M059J (cell line): ENCODE results near the gene GDF15. TPM values are rescaled to one million over a fixed set of nuclear protein-coding genes. Genes with fewer than 3 reads are reported as not detected.

Experiments
- DNase-seq: peaks from one replicate; pipeline ENCODE4 v3.0.0-alpha.2; 2012; ENCODE audit warnings: low read depth
- total RNA-seq: library from RNA; depleted of rRNA; stranded (reverse); fragments of >200 nt; shearing (Covaris generic); gene quantifications from 2 replicates; pipeline ENCODE4 v1.2.3, GENCODE V29; 2014

Gene GDF15
- total RNA-seq, 1 experiment from 2014 or later, result 3.3 TPM

DNA sequence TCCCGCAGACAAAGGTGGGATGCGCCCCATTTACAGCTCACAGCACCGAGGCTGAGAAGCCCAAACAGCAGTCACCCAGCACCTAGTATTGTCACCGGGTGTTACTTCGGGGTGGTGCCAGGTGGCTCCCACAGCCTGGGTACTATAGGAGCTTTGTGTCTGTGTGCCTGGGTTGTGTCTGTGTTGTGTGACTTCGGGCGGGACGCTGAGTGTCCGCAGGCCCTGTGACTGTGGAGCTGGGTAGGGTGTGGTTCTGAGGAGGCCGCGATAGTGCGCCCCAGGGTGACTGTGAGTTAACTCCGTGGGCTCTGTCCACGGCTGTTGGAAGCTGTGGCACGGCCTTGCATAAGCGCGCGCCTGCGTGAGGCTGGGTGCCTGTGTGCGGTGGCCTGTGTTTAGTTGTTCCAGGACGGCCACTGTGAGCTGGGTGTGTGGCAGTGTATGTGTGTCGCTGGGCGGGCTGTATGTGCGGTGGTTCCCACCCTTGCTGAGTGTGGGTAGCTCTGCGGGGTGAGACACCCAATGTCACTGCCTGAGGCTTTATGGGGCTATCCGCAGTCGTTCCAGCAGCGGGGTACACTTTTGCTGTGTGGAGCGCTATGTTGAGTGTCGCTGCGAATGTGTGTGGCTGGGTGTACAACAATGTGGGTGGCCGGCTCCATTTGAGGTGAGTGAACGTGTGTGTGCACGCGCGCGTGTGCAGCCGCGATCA, 32.7 kb downstream of the GDF15 start:
- no peak for DNase-seq

GRCh38 chr19:18419195-18419698, 33.3 kb downstream of the GDF15 start, which contains the start of gene SSBP4:
TSS of gene SSBP4 (plus strand) at chr19:18419398. CDS start at chr19:18419649, 251 bp downstream.
- peak; percentile 69 for DNase-seq

DNA sequence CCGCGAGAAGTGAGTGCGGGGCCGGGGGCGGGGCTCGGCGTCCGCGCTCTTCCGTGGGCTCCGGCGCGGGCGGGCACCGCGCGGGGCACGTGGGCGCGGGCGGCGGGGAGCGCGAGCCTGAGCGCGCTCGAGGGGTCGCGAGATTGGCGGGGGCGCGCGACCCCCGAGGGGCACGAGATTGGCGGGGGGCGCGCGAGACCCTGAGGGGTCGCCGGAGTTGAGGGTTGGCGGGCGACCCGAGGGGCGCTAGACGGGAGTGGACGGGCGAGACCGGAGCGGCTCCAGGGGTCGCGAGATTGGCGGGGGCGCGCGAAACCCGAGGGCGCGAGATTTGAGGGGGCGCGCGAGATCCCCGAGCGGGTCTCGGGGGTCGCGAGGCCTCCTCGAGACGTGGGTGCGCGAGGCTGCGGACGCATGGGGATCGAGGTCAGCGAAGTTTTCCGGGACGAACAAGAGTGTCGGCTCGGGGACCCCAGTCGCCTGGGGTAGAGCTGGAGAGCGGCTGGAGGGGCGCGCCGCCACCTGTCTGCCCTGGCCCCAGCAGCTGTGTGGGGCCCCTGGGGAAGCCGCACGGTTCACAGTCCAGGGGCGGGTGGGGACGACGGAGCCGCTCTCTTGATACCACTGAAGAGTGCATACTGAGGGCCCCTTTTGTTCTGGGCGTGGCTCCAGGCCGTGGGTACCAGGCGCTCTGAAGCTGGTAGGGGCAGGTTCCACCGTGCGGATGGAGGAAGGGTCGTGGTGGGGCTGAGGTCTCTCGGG, 33.9 kb downstream of the GDF15 start:
- DNase-seq, result no peak

- no peak for DNase-seq
Observed at GRCh38 chr19:18420930-18421329, 35.0 kb downstream of the GDF15 start.

DNA sequence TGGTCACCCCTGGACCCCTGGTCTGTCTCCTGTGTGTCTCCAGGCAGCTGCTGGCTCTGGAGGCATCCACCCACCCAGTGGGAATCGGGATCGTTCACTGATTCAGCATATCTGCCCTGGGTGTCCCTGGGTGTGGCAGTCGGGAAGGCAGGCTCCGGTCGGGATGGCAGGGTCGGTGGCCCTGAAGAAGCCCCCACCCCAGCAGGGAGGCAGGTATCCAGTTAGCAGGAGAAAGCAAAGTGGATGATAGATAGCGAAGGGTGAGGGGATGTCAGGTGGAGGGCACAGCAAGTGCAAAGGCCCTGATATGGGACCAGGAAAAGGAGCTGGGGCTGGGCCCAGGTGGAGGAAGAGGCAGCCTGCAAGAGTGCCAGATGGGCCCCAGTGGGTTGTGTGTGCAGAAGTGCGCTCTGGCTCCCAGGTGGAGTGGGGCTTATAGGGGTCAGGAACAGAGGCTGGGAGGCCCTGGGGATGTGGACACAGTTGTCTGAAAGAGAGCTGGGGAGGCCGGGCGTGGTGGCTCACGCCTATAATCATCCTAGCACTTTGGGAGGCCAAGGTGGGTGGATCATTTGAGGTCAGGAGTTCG, 35.5 kb downstream of the GDF15 start:
- DNase-seq, result no peak

DNA sequence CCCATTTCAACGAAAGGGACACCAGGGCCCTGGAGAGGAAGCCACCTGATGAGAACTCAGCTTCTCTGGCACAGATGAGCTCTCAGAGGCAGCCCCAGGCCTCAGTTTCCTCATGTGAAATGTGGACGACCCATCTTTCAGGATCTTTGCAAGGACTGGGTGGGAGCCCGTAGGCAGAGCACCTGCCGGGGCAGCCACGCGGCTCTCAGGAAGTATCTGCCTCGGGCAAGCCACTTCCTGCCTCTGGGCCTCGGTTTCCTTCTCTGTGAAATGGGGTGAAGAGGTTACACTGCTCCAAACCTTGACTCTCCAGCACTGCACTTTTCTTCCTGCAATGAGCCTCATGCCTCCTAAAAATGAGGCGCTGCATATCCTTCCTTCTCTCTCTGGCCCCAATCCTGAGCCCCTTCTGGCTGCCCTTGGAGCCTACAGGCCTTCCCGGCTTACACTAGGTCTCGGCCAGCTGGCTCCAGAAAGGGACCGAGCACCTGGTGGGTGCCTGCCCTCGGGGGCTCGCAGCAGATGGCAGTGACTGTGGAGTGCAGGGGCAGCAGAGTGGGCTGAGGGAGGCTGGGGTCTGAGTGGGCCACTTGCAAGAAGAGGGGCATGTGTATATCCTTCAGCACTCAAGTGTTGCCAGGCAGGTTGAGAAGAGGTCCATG, 36.7 kb downstream of the GDF15 start:
- no peak for DNase-seq

DNA sequence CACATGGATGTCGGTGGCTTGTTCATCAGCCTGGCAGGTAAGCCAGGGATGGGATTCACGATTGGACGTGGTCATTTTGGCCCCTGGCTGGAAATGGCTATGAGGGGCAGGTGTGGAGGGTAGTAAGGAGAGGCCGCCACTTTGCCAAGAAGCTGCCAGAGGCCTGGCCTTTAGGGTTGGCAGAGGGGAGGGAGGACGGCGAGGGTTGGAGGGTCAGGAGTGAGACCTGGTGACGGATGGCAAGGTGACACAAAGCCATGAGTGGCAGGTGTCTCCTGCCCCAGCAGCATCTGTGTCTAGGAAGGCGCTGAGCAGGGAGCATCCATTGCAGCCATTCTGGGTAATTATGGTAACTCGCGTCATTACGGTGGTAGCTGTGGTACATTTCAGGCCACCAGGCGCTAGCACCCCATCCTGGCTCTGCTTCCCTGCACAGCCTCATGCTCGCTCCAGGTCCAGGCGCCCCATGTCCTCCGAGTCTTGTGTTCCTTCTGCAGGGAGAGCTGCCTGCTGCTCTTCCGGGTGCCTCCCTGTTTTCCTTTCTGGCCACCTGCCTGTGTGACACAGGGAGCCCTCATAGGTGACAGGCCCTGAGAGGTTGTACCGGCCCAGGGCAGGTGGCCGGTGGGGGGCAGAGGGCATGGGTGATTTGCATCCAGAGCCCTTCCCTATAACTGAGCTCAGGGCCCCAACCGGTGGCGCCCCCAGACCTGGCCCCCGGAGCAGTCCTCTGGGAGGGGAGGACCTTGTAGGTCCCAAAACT, 37.5 kb downstream of the GDF15 start:
- DNase-seq, result no peak

DNA sequence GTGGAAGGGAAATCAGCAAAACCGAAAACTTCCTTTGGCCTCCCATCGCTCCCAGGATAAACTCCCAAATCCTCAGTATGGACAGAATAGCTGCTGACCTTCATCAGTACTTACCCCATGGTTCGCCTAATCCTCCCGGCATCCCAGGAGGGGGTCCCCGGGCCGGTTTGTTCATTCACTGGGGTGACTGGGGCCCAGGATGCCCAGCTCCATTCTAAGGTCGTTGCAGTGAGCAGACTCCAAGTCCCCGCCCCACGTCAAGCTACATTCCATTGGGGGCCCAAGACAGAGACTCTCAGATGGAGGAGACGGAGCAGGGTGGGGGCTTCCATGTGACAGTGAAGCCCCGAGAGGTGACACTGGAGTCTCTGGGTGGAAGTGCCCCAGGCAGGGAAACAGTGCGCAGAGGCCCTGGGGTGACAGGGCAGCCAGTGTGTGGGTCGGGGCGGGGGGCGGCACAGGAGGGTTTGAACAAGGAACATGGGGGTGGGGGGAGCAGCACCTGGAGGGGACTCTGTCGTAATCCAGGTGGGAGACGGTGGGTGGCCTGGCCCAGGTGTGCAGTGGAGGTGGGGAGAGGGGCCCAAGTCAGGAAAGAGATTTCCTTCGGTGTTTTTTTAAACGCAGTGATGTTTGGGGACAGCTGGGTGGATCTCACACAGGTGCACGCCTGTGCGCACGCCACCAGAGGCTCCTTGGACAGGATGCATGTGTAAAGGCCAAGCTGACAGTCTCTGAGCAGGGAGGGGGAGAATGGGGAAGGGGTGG, 38.3 kb downstream of the GDF15 start:
- DNase-seq, result no peak

- no peak for DNase-seq
Observed at GRCh38 chr19:18424890-18425514, 39.0 kb downstream of the GDF15 start.

DNA sequence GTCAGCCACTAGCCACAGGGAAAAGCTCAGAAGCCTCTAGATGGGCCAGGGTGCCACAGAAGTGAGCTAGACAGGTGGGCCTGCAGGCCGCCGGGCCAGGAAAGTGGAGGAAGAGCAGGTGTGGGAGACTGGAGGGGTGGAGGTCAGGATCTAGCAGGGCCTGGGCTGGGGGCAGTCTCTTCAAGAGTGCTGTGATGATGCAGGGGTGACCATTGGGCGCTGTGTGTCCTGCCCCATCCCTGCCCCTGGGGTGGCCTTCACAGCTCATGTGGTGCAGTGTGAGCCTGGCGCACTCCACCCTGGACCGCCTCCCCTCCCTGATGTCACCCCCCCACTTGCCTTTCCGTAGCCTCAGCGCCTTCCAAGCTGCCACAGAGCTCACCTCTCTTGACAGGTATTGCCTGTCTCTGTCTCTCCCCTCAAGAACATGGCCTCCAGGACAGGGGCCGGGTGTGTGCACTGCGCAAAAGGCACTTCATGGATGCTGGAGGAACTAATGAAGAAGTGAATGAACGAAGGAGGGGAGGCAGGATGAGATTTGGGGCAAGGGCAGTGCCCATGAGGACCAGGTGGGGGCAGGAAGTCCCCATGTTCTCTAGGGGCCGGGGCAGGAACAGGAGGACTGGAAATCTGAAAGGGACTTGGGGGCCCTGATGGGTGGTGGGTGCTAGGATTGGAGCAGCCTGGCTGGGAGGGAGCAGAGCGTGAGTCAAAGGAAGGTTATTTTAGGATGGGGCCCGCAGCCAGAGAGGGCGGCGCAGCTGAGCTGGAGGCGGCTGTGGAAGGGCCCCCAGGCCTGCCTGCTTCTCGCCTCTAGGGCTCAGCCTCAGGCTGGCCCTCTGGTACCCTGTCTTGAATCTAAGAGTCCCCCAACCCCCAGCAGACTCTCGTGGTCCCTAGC, 39.8 kb downstream of the GDF15 start:
- peak; percentile 43 for DNase-seq

- DNase-seq, result no peak
Observed at GRCh38 chr19:18426416-18426767, 40.4 kb downstream of the GDF15 start.

- DNase-seq, result no peak
Observed at GRCh38 chr19:18427080-18427742, 41.3 kb downstream of the GDF15 start.

DNA sequence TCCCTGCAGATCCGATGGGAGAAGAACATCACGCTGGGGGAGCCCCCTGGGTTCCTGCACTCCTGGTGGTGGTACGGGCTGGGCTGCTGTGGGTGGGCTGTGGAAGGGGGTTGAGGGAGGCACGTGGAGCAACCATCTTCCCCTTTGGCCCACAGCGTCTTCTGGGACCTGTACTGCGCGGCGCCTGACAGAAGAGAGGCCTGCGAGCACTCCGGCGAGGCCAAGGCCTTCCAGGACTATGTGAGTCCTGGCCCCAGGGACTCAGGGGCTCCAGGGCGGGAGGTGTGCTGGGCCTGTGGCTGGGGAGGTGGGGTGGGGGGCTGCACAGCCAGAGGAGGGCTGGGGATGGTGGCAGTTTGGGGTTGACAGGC, 41.8 kb downstream of the GDF15 start:
- DNase-seq, result no peak

GRCh38 chr19:18428173-18428786, 42.3 kb downstream of the GDF15 start:
- no peak for DNase-seq

GRCh38 chr19:18428787-18429674, 43.1 kb downstream of the GDF15 start:
- peak; percentile 86 for DNase-seq

DNA sequence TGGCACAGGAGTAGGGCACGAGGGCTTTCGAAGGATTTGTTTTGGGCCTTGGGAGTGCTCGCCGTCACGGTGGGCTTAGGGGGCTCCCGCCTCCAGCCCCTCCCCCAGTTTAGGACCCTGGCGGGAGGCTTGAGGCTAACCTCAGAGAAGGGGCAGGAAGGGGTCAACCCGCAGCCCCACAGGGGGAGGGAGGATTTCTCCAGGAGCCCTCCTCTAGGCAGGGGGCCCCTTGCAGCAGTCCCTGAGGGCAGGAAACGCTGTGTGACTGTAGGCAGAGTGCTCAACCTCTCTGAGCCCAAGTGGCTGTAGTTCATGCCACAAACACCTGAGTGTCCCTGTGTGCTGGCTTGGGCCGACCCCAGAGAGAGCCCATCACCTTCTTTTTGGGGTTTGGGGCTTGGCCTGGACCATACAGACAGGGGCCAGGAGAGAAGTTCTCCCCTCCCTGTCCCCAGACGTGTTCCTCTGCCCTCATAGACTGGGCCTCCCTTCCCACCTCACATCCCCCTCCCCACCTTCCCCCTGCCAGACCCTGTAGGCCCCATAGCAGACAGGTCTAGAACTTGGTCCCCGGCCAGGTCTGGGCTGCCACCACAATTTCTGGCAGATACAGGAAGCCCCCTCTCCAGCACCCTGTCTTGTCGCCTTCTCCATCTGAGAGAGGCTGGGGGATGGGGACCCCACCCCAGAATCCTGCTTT, 43.9 kb downstream of the GDF15 start:
- no peak for DNase-seq
